ENCODE measurements around the gene WDR54.

DNA sequence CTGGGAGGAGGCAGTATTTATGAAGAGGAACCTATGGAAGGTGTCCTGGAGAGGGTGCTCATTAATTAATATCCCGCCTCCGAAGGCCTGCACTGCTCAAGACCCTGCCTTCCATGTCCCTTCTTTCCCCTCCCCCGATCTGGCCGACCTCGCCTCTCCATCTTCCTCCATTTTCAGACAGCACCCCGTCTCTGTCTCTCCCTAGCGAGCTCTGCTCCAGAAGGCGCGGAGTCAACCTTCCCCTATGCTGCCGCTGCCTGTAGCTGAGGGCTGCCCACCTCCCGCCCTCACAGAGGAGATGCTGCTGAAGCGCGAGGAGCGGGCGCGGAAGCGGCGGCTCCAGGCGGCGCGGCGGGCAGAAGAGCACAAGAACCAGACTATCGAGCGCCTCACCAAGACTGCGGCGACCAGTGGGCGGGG lies 35.6 kb downstream of the WDR54 start:
- TF ChIP-seq, protein P1, sequence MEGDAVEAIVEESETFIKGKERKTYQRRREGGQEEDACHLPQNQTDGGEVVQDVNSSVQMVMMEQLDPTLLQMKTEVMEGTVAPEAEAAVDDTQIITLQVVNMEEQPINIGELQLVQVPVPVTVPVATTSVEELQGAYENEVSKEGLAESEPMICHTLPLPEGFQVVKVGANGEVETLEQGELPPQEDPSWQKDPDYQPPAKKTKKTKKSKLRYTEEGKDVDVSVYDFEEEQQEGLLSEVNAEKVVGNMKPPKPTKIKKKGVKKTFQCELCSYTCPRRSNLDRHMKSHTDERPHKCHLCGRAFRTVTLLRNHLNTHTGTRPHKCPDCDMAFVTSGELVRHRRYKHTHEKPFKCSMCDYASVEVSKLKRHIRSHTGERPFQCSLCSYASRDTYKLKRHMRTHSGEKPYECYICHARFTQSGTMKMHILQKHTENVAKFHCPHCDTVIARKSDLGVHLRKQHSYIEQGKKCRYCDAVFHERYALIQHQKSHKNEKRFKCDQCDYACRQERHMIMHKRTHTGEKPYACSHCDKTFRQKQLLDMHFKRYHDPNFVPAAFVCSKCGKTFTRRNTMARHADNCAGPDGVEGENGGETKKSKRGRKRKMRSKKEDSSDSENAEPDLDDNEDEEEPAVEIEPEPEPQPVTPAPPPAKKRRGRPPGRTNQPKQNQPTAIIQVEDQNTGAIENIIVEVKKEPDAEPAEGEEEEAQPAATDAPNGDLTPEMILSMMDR (IDR thresholded peaks at IDR 0.05; ENCODE audit: low read depth, low read length, poor library complexity, severe bottlenecking): no peak
- TF ChIP-seq EZH2phosphoT487 (IDR thresholded peaks at IDR 0.05; ENCODE audit: borderline replicate concordance, low read length): no peak
